Measurements from ENCODE around the gene CIC.
"Not testable (repeated sequence)": the region's sequence is repeated elsewhere in the genome, so short reads cannot be mapped to it uniquely, and the experiment has no call there.

CIC gene

DNA sequence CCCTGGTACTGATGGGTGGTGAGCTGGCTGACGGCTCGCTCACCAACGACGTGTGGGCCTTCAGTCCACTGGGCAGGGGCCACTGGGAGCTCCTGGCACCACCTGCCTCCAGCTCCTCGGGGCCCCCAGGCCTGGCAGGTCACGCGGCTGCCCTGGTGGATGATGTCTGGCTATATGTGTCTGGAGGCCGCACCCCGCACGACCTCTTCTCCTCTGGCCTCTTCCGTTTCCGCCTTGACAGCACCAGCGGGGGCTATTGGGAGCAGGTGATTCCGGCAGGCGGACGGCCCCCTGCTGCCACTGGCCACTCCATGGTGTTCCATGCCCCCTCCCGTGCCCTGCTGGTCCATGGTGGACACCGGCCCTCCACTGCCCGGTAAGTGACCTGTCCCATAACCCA lies 66.9 kb downstream of the CIC start:
- no peak for DNase-seq

DNA sequence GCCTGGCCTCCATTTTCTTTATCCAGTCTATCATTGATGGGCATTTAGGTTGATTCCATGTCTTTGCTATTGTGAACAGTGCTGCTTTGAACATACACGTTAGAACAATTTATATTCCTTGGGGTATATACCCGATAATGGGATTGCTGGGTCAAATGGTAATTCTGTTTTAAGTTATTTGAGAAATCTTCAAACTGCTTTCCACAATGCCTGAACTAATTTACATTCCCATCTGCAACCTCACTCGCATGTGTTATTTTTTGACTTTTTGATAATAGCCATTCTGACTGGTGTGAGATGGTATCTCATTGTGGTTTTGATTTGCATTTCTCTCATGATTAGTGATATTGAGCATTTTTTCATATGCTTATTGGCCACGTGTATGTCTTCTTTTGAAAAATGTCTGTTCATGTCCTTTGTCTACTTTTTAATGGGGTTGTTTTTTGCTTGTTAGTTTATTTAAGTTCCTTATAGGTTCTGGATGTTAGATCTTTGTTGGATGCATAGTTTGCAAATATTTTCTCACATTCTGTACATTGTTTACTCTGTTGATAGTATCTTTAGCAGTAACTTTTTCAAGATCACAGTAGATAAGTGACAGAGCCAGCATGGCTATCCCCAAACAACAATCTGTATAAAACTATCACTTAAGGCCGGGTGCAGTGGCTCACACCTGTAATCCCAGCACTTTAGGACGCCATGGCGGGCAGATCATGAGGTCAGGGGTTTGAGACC lies 70.2 kb downstream of the CIC start:
- not testable (repeated sequence) for DNase-seq

DNA sequence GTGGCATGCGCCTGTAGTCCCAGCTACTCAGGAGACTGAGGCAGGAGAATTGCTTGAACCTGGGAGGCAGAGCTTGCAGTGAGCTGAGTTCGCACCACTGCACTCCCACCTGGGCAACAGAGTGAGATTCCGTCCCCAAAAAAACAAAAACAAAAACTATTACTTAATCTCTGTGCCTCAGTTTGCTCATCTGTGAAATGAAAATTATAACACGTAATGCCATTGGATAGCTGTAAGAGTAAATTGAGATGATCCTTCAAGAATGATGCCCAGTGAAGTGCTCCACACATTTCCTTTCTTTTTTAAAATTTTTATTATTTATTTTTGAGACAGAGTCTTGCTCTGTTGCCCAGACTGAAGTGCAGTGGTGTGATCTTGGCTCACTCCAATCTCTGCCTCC lies 70.9 kb downstream of the CIC start:
- not testable (repeated sequence) for DNase-seq

DNA sequence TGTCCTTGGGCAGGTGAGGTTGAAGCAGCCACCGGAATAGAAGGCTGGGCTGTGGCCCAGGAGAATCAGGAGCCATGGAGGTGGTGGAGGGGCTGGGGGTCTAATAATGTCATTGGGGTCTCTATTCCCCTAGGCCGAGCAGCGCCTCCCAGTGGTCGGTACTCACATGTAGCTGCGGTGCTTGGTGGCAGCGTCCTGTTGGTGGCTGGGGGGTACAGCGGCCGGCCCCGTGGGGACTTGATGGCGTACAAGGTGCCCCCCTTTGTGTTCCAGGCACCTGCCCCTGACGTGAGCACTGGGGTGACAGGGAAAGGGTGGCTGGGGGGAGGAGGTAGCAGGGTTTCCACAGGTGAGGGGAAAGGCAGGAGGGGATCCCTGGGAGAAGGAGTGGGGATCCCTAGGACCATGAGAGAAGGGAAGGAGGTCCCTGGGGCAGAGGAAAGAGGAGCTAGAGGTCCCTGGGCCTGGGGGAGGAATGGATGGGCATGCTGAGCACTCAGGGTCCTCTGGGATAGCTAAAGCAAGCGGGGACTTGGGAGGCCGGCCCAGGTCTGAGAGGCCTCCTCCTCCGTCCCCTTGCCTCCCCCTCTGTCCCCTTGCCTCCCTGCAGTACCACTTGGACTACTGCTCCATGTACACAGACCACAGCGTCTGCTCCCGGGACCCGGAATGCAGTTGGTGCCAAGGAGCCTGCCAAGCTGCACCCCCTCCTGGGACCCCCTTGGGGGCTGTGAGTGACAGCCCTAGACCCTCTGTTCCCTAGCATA lies 74.5 kb downstream of the CIC start:
- no peak for DNase-seq

DNA sequence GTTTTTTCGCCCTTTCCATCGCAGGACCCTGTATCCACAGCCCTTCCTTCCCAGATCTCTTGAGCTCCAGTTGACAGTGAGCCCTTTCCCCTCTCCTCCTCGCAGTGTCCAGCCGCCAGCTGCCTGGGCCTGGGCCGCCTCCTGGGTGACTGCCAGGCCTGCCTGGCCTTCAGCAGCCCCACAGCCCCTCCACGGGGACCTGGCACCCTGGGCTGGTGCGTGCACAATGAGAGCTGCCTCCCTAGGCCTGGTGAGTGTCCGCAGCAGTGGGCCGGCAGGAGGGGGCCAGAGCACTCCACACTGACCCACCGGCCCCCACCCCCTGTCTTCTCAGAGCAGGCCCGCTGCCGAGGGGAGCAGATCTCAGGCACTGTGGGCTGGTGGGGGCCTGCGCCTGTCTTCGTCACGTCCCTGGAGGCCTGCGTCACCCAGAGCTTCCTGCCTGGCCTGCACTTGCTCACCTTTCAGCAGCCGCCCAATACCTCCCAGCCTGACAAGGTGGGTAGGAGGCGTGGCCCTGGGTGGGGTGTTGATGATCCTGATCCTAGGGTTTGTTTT lies 75.4 kb downstream of the CIC start:
- no peak for DNase-seq

Data from DMS79 treated with DMSO at 0.1 percent for 48 hours (cell line).